Measurements from ENCODE around the gene SAMD10.

GRCh38 chr20:64009811-64010387 is 30.5 kb upstream of the SAMD10 start:
- no peak for TF ChIP-seq JUND (IDR thresholded peaks at IDR 0.05)
- TF ChIP-seq, protein P1, sequence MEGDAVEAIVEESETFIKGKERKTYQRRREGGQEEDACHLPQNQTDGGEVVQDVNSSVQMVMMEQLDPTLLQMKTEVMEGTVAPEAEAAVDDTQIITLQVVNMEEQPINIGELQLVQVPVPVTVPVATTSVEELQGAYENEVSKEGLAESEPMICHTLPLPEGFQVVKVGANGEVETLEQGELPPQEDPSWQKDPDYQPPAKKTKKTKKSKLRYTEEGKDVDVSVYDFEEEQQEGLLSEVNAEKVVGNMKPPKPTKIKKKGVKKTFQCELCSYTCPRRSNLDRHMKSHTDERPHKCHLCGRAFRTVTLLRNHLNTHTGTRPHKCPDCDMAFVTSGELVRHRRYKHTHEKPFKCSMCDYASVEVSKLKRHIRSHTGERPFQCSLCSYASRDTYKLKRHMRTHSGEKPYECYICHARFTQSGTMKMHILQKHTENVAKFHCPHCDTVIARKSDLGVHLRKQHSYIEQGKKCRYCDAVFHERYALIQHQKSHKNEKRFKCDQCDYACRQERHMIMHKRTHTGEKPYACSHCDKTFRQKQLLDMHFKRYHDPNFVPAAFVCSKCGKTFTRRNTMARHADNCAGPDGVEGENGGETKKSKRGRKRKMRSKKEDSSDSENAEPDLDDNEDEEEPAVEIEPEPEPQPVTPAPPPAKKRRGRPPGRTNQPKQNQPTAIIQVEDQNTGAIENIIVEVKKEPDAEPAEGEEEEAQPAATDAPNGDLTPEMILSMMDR (IDR thresholded peaks at IDR 0.05; ENCODE audit: low read depth, low read length, missing input control): no peak
